ENCODE results near the gene MEFV. TPM values are rescaled to one million over a fixed set of nuclear protein-coding genes. Genes with fewer than 3 reads are reported as not detected.

The MEFV gene
- total and polyA plus RNA-seq, 2 of the 4 experiments (the other 2 are of a cell fraction), result not detected

DNA sequence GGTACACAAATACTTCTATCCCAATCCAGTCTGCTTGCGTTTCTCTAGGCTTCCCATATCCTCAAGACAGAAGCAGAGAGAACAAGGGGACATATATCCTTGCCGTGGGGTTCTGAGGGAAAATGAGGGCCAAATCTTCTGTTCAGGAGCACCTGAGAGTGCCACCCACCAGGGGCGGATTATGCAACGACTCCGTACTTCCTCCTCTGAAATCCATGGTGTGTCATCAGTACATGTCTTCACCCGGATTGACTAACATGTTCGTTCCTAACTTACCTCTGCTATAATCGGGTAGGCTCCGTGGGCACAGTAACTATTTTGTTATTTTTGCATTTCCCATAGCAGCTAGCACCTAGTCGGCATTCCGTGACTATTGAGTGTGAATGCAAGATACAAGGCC lies 13.7 kb downstream of the MEFV start:
- ChIA-PET POLR2A (ENCODE audit: unreplicated experiment) (no interaction called here), CTCF (no interaction called here)
- Histone ChIP-seq H3K36me3 (ENCODE audit: control insufficient read depth, insufficient read depth, low read length) (no peaks in the 10 kb centered on the region), H3K9ac (ENCODE audit: low read depth, low read length) (no peak overlapping the region), H3K4ac (ENCODE audit: low read depth, low read length) (no peak overlapping the region), H2BK20ac (ENCODE audit: low read depth, low read length) (no peak overlapping the region), H4K20me1 (ENCODE audit: insufficient read depth, low read length) (no peaks in the 10 kb centered on the region), H2BK15ac (ENCODE audit: low read depth, low read length) (no peak overlapping the region), H2AK5ac (ENCODE audit: low read depth, low read length) (no peak overlapping the region), H3K79me1 (ENCODE audit: low read depth in 1 of 2, low read length in 2 of 2) (no peaks in the 10 kb centered on the region), H4K5ac (ENCODE audit: low read depth, low read length) (no peak overlapping the region), H3K27me3 (ENCODE audit: control insufficient read depth, insufficient read depth, low read length) (peaks cover 13% of the 10 kb centered on the region), H3K27ac (ENCODE audit: insufficient read depth, low read length) (no peak overlapping the region), H3K14ac (replicated peaks; ENCODE audit: low read depth, low read length) (no peak overlapping the region), H3K4me1 (ENCODE audit: control insufficient read depth, insufficient read depth, low read length) (no peaks in the 10 kb centered on the region), H3K4me3 (ENCODE audit: insufficient read depth, low read depth, low read length) (no peak overlapping the region), H2AK9ac (replicated peaks; ENCODE audit: low read depth, low read length, poor library complexity) (no peak overlapping the region), H3K56ac (ENCODE audit: extremely low read depth, insufficient read depth, low read length) (no peak overlapping the region), H2BK5ac (ENCODE audit: low read depth, low read length, poor library complexity, severe bottlenecking) (no peak overlapping the region), H3K9me1 (ENCODE audit: insufficient read depth, low read length) (no peaks in the 10 kb centered on the region), H4K8ac (ENCODE audit: low read depth in 2 of 2, low read length in 2 of 2) (no peak overlapping the region), H3K18ac (ENCODE audit: low read depth, low read length) (no peak overlapping the region), H3K9me3 (ENCODE audit: control insufficient read depth, insufficient read depth, low read length) (no peaks in the 10 kb centered on the region), H2BK120ac (ENCODE audit: low read depth, low read length) (no peak overlapping the region), H3K23ac (ENCODE audit: low read depth, low read length) (no peak overlapping the region), H2AFZ (replicated peaks; ENCODE audit: low read length, poor library complexity) (peak overlapping the region; percentile 21), H4K91ac (ENCODE audit: insufficient read depth, low read depth, low read length) (no peak overlapping the region), H3K4me2 (ENCODE audit: low read depth, low read length) (no peak overlapping the region)
- DNase-seq (no peak), ATAC-seq (ENCODE audit: low read depth) (no peak)
- no TSS peak for BruUV-seq (replicated peaks)
- dilution Hi-C loops (cut with HindIII; ENCODE audit: low sequenced_read_pairs, unreplicated experiment) (no loop called here), in situ Hi-C loops (cut with MboI; ENCODE audit: low sequenced_read_pairs) (no loop called here), intact Hi-C loops (cut with micrococcal nuclease) (no loop called here)
- TF ChIP-seq MXI1 (IDR thresholded peaks at IDR 0.05; ENCODE audit: borderline replicate concordance, low read depth, low read length), result no peak
- 54% methylated on average over 3 of the region's 11 CpGs; no CpG with 5 or more reads in 1 of the 2 experiments for WGBS, 2 experiments (ENCODE audit: extremely low coverage in 2 of 2, insufficient read length in 1 of 2)

Measured in IMR-90 (cell line).